ENCODE results near the gene KLRF2. TPM values are rescaled to one million over a fixed set of nuclear protein-coding genes. Genes with fewer than 3 reads are reported as not detected.

Gene KLRF2
- polyA plus RNA-seq, 3 donors = not detected

- TF ChIP-seq, protein P1, sequence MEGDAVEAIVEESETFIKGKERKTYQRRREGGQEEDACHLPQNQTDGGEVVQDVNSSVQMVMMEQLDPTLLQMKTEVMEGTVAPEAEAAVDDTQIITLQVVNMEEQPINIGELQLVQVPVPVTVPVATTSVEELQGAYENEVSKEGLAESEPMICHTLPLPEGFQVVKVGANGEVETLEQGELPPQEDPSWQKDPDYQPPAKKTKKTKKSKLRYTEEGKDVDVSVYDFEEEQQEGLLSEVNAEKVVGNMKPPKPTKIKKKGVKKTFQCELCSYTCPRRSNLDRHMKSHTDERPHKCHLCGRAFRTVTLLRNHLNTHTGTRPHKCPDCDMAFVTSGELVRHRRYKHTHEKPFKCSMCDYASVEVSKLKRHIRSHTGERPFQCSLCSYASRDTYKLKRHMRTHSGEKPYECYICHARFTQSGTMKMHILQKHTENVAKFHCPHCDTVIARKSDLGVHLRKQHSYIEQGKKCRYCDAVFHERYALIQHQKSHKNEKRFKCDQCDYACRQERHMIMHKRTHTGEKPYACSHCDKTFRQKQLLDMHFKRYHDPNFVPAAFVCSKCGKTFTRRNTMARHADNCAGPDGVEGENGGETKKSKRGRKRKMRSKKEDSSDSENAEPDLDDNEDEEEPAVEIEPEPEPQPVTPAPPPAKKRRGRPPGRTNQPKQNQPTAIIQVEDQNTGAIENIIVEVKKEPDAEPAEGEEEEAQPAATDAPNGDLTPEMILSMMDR (IDR thresholded peaks at IDR 0.05) = no peak
- Histone ChIP-seq H4K20me1 (ENCODE audit: insufficient read depth, low read length) (no peaks in the 10 kb centered on the region), H3K9me3 (replicated peaks in 1 of 2; ENCODE audit: control insufficient read depth in 1 of 2, insufficient read depth in 1 of 2, low read length in 2 of 2) (no peaks in the 10 kb centered on the region), H3K79me2 (ENCODE audit: insufficient read depth, low read length) (no peaks in the 10 kb centered on the region), H3K27ac (ENCODE audit: low read depth in 1 of 2, low read length in 2 of 2) (no peak overlapping the region), H3K27me3 (ENCODE audit: control insufficient read depth in 2 of 2, insufficient read depth in 2 of 2, low read length in 2 of 2) (no peaks in the 10 kb centered on the region), H3K4me1 (ENCODE audit: control insufficient read depth in 1 of 2, insufficient read depth in 2 of 2, low read length in 2 of 2) (no peaks in the 10 kb centered on the region), H3K36me3 (replicated peaks in 1 of 2; ENCODE audit: control insufficient read depth in 1 of 2, insufficient read depth in 2 of 2, low read length in 2 of 2) (no peaks in the 10 kb centered on the region), H3K4me3 (replicated peaks in 1 of 3; ENCODE audit: low read depth in 2 of 3, low read length in 3 of 3) (no peak overlapping the region), H3K9ac (ENCODE audit: insufficient read depth, low read length, poor library complexity, severe bottlenecking) (no peak overlapping the region), H3K4me2 (replicated peaks; ENCODE audit: extremely low read depth, low read length, poor library complexity, severe bottlenecking) (no peak overlapping the region), H2AFZ (ENCODE audit: insufficient read depth, low read depth, low read length, poor library complexity, severe bottlenecking) (no peak overlapping the region)
- Mint-ChIP-seq H3K4me1 (no peaks in the 10 kb centered on the region), H3K27me3 (ENCODE audit: low read depth in 3 of 3) (peaks cover 0 to 1% (median 0%) of the 10 kb centered on the region in 3 donors), H3K27ac (no peak overlapping the region), H3K9me3 (peaks cover 0 to 3% (median 0%) of the 10 kb centered on the region in 7 donors), H3K4me3 (no peak overlapping the region), H3K36me3 (no peaks in the 10 kb centered on the region)
- intact Hi-C loops (cut with micrococcal nuclease) = no loop called here
- DNase-seq = no peak
These were observed 1.9 kb downstream of the KLRF2 start for GRCh38 chr12:9883175-9883574.

DNA sequence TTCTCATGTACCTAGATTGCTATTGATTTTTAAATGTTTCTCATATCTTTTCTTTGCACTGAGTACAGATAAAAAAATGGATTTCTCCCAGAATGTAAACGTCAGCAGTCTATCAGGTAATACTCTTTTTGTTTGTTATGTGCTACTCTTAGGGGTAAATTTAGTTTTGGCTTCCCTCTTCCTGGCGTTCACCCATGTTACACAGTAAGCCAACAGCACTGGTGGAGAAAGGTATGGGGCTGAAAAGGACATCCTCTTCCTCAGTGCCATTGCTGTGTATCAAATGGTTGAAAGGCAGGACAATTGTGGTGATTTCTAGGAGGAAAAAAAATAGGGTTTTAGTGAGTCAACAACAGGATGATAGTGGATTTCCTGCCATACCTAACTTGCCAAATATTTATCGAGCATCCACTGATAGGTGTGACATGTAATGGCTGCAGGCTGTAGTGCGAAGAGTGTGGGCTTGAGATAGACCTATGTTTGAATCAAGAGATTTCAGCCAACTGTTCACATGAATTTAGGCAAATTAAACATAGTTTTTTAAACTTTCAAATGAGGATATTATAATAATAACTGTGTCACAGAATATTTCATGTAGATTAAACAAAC lies 7.5 kb downstream of the KLRF2 start:
- H3K79me2 ChIP-seq (ENCODE audit: insufficient read depth, low read length) = no peaks in the 10 kb centered on the region
- Mint-ChIP-seq H3K4me1 (no peaks in the 10 kb centered on the region), H3K27ac (no peak overlapping the region), H3K36me3 (no peaks in the 10 kb centered on the region), H3K4me3 (no peak overlapping the region), H3K9me3 (peaks cover 0 to 4% (median 0%) of the 10 kb centered on the region in 7 donors), H3K27me3 (ENCODE audit: low read depth in 3 of 3) (peaks cover 0 to 1% (median 1%) of the 10 kb centered on the region in 3 donors)
- no peak overlapping the region for H3K27ac ChIP-seq (ENCODE audit: low read depth in 1 of 2, low read length in 2 of 2)
- H3K36me3 ChIP-seq (replicated peaks in 1 of 2; ENCODE audit: control insufficient read depth in 1 of 2, insufficient read depth in 2 of 2, low read length in 2 of 2) = no peaks in the 10 kb centered on the region
- no peaks in the 10 kb centered on the region for H4K20me1 ChIP-seq (ENCODE audit: insufficient read depth, low read length)
- no CpG with 5 or more reads among the region's 4 CpGs for WGBS (ENCODE audit: insufficient coverage)
- H3K4me1 ChIP-seq (ENCODE audit: control insufficient read depth in 1 of 2, insufficient read depth in 2 of 2, low read length in 2 of 2) = no peaks in the 10 kb centered on the region
- no peak overlapping the region for H2AFZ ChIP-seq (ENCODE audit: insufficient read depth, low read depth, low read length, poor library complexity, severe bottlenecking)
- no peak overlapping the region for H3K4me2 ChIP-seq (replicated peaks; ENCODE audit: extremely low read depth, low read length, poor library complexity, severe bottlenecking)
- DNase-seq = no peak
- no peaks in the 10 kb centered on the region for H3K27me3 ChIP-seq (ENCODE audit: control insufficient read depth in 2 of 2, insufficient read depth in 2 of 2, low read length in 2 of 2)
- intact Hi-C loops (cut with micrococcal nuclease) = no loop called here
- TF ChIP-seq, protein P1 (IDR thresholded peaks at IDR 0.05) = no peak
- no peak overlapping the region for H3K9ac ChIP-seq (ENCODE audit: insufficient read depth, low read length, poor library complexity, severe bottlenecking)
- no peaks in the 10 kb centered on the region for H3K9me3 ChIP-seq (replicated peaks in 1 of 2; ENCODE audit: control insufficient read depth in 1 of 2, insufficient read depth in 1 of 2, low read length in 2 of 2)
- H3K4me3 ChIP-seq (replicated peaks in 1 of 3; ENCODE audit: low read depth in 2 of 3, low read length in 3 of 3) = no peak overlapping the region

Measured in CD14-positive monocyte (primary cell).